Breast epithelium (tissue), 4 donors: ENCODE measurements around the gene ZBTB24. TPM values are rescaled to one million over a fixed set of nuclear protein-coding genes. Genes with fewer than 3 reads are reported as not detected.

ENCODE experiments used
- DNase-seq, 2 donors: peaks; one replicate each; pipeline ENCODE4 v3.0.0-alpha.2; 2019; ENCODE audit warnings: low spot score in 2 of 2
- H3K27ac ChIP-seq, 2 donors: fragments of 200-600 bp; sonication (generic) in 1 of 2; one replicate each; pipeline ENCODE4 v1.5.1; 2016 to 2019; ENCODE audit warnings: mild to moderate bottlenecking in 1 of 2
- H3K27me3 ChIP-seq, 2 donors: fragments of 200-600 bp; sonication (generic) in 1 of 2; one replicate each; pipeline versions ENCODE4 v1.5.1 to v1.6.0; 2017 to 2019; ENCODE audit warnings: control low read depth in 1 of 2, mild to moderate bottlenecking in 1 of 2
- H3K36me3 ChIP-seq: fragments of 200-600 bp; one replicate; pipeline ENCODE4 v1.5.1; 2019
- H3K4me1 ChIP-seq, 2 donors: fragments of 200-600 bp; sonication (generic); one replicate each; pipeline ENCODE4 v1.5.1; 2016 to 2019; ENCODE audit warnings: control low read depth in 1 of 2
- H3K4me3 ChIP-seq, 3 donors: fragments of 200-600 bp; sonication (generic); 1 replicate in 2 of 3; 2 replicates in 1 of 3; pipeline ENCODE4 v1.5.1; 2016 to 2019; ENCODE audit warnings: mild to moderate bottlenecking in 3 of 3, moderate library complexity in 2 of 3
- H3K9me3 ChIP-seq, 2 donors: fragments of 200-600 bp; sonication (generic) in 1 of 2; one replicate each; pipeline ENCODE4 v1.5.1; 2016 to 2019; ENCODE audit warnings: control low read depth in 1 of 2
- POLR2A ChIP-seq: fragments of 450-650 bp; IDR thresholded peaks from one replicate; pipeline ENCODE4 v1.6.1; 2016; ENCODE audit warnings: antibody characterized with exemption, mild to moderate bottlenecking, moderate library complexity
- POLR2AphosphoS5 ChIP-seq, 3 donors: sonication (generic); formaldehyde crosslinking; IDR thresholded peaks; one replicate each; pipeline ENCODE4 v1.6.1; 2017; ENCODE audit warnings: antibody characterized with exemption in 3 of 3
- intact Hi-C: fragments of 100-400 bp; cut with DNase I; formaldehyde crosslinking; loops from one replicate; pipeline ENCODE4 v1.15.1; 2023; ENCODE audit warnings: low total_unique reads
- total RNA-seq, 3 donors: library from RNA; depleted of rRNA; stranded (reverse); fragments of >200 nt; gene quantifications; one replicate each; pipeline ENCODE4 v1.1.0, GENCODE V29; 2016
- TF ChIP-seq, protein P1 (sequence below), 3 donors: fragments of 450-650 bp; IDR thresholded peaks; one replicate each; pipeline ENCODE4 v1.5.1; 2016 to 2017; ENCODE audit warnings: antibody characterized with exemption in 3 of 3, mild to moderate bottlenecking in 3 of 3, moderate library complexity in 3 of 3

Gene ZBTB24
- total RNA-seq, 3 donors from 2014 or later: 9.1 to 13.8 (median 9.8) TPM

DNA sequence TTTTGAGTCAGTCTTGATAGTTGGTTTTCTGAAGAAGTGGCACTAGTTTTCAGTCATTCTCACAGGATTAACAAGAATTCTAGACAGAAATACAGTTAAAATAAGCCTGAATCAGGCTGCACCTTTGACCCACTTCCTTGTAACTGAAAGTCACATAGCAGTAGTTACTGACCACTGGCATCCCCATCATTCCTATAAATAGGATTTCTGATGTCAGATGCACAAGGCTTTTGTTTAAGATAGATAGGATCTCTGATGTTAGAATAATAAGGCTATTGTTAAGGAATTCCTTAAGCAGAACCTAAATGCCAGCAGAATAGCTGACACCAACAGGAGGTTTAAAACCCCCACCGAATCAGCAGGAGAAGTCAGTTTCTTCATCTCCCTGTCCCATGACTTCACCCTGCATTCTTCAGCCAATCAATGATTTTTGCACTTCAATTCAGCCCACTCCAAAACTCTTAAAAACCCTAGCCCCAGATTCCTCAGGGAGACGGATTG is 30.6 kb upstream of the ZBTB24 start:
- intact Hi-C loops: no loop called here
- peak overlapping the region in 1 of 2 donors; percentile 14 for H3K27ac ChIP-seq
- TF ChIP-seq POLR2A (no peak), POLR2AphosphoS5 (IDR thresholded peaks at IDR 0.05) (no peak)
- TF ChIP-seq, protein P1, sequence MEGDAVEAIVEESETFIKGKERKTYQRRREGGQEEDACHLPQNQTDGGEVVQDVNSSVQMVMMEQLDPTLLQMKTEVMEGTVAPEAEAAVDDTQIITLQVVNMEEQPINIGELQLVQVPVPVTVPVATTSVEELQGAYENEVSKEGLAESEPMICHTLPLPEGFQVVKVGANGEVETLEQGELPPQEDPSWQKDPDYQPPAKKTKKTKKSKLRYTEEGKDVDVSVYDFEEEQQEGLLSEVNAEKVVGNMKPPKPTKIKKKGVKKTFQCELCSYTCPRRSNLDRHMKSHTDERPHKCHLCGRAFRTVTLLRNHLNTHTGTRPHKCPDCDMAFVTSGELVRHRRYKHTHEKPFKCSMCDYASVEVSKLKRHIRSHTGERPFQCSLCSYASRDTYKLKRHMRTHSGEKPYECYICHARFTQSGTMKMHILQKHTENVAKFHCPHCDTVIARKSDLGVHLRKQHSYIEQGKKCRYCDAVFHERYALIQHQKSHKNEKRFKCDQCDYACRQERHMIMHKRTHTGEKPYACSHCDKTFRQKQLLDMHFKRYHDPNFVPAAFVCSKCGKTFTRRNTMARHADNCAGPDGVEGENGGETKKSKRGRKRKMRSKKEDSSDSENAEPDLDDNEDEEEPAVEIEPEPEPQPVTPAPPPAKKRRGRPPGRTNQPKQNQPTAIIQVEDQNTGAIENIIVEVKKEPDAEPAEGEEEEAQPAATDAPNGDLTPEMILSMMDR (IDR thresholded peaks at IDR 0.05): no peak
- H3K4me1 ChIP-seq: no peaks in the 10 kb centered on the region
- no peaks in the 10 kb centered on the region for H3K27me3 ChIP-seq
- no peaks in the 10 kb centered on the region for H3K9me3 ChIP-seq
- H3K4me3 ChIP-seq: no peak overlapping the region
- H3K36me3 ChIP-seq: no peaks in the 10 kb centered on the region
- DNase-seq: no peak

DNA sequence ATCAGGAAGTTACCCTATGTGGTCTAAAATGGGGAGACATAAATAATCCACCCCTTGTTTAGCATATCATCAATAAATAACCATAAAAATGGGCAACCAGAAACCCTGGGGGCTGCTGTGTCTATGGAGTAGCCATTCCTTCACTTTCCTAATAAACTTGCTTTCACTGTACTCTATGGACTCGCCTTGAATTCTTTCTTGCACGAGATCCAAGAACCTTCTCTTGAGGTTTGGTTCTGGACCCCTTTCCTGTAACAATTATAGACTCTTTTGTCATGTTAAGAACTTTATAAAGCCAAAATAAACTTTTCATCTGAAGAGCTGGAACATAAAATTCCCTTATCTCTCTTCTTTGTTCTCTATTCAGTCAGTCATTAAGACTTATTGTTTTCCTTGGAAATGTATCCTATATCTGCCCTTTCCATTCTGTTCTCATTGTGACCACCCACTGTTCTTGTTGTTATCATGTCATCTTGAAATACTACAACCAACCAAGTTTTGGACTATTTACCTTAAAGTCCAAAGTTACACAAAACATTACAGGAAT is 29.3 kb upstream of the ZBTB24 start:
- DNase-seq: no peak
- no peaks in the 10 kb centered on the region for H3K27me3 ChIP-seq
- no peaks in the 10 kb centered on the region for H3K4me1 ChIP-seq
- no peak for TF ChIP-seq POLR2AphosphoS5 (IDR thresholded peaks at IDR 0.05)
- no peak for TF ChIP-seq POLR2A
- TF ChIP-seq, protein P1 (IDR thresholded peaks at IDR 0.05): no peak
- H3K36me3 ChIP-seq: no peaks in the 10 kb centered on the region
- no peak overlapping the region for H3K4me3 ChIP-seq
- H3K9me3 ChIP-seq: no peaks in the 10 kb centered on the region
- no peak overlapping the region for H3K27ac ChIP-seq
- intact Hi-C loops: no loop called here

DNA sequence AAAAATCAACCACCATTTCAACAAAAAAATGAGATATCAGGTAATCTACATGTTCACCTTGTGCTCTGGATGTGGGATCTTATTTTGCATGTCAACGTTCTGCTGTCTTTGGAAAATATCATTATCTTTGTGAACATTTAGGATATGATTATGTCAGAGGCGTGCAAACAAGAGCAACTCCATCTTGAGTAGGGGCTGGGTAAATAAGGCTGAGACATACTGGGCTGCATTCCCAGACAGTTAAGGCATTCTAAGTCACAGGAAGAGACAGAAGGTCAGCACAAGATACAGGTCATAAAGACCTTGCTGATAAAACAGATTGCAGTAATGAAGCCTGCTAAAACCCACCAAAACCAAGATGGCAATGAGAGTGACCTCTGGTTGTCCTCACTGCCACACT is 28.8 kb upstream of the ZBTB24 start:
- H3K27ac ChIP-seq: no peak overlapping the region
- no peak overlapping the region for H3K4me3 ChIP-seq
- no peaks in the 10 kb centered on the region for H3K4me1 ChIP-seq
- no peaks in the 10 kb centered on the region for H3K9me3 ChIP-seq
- intact Hi-C loops: no loop called here
- TF ChIP-seq POLR2A (no peak), POLR2AphosphoS5 (IDR thresholded peaks at IDR 0.05) (no peak)
- TF ChIP-seq, protein P1 (IDR thresholded peaks at IDR 0.05): no peak
- no peaks in the 10 kb centered on the region for H3K36me3 ChIP-seq
- no peak for DNase-seq
- no peaks in the 10 kb centered on the region for H3K27me3 ChIP-seq

DNA sequence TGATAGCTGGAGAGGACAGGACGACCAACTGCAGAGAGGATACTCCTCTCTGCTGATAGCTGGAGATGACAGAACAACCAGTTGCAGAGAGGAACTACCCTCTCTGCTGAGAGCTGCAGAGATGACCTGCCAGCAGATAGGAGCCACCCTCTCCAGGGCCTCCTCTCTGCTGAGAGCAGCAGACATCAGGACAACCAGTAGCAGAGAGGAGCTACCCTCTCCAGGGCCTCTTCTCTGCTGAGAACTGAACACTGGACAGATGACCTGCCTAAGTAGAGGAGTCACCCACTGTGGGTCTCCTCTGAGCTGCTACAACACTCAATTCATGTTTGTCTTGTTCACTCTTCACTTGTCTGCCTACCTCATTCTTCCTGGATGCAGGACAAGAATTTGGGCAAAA is 27.3 kb upstream of the ZBTB24 start:
- intact Hi-C loops: no loop called here
- no peak overlapping the region for H3K27ac ChIP-seq
- DNase-seq: no peak
- H3K9me3 ChIP-seq: no peaks in the 10 kb centered on the region
- H3K36me3 ChIP-seq: no peaks in the 10 kb centered on the region
- H3K4me1 ChIP-seq: no peaks in the 10 kb centered on the region
- no peak overlapping the region for H3K4me3 ChIP-seq
- no peak for TF ChIP-seq POLR2A
- no peak for TF ChIP-seq POLR2AphosphoS5 (IDR thresholded peaks at IDR 0.05)
- TF ChIP-seq, protein P1 (IDR thresholded peaks at IDR 0.05): no peak
- no peaks in the 10 kb centered on the region for H3K27me3 ChIP-seq

DNA sequence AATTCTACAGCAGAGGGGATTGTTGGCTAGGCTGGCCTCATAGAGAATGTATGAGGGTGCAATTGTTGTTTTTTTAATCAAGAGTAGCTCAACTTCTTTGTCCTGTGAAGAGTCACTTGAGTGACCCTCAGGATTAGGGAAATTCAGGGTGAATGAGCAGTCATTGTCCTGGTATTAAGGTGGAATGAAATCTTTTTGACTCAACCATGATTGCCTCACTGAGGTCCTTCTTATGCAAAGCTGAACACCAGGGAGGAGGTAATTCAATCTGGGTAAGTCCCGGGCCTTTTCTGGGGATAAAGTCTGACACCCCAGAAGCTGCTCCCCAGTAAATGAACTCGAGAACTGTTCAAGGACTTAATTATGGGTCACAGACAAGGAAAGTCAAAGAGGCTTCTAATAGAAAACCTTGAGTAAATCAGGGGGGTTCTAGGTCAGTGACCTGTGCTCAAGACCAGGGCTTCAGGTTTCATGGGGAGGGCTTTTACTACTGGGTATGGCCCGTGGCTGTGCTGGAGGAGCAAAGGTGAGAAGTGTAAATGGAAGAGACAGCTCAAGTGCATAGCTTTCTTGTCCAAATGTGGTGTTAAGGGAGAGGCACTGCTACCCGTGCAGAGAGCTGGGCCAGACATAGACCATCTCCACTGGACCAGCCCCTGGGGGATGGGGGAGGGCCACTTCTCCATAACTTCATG is 25.3 kb upstream of the ZBTB24 start:
- Histone ChIP-seq H3K27ac (no peak overlapping the region), H3K27me3 (no peaks in the 10 kb centered on the region), H3K9me3 (no peaks in the 10 kb centered on the region), H3K4me3 (no peak overlapping the region), H3K36me3 (no peaks in the 10 kb centered on the region), H3K4me1 (no peaks in the 10 kb centered on the region)
- intact Hi-C loops: no loop called here
- no peak for DNase-seq
- TF ChIP-seq POLR2AphosphoS5 (IDR thresholded peaks at IDR 0.05): no peak
- no peak for TF ChIP-seq POLR2A
- TF ChIP-seq, protein P1 (IDR thresholded peaks at IDR 0.05): no peak
